ENCODE measurements around the gene FBN1. TPM values are rescaled to one million over a fixed set of nuclear protein-coding genes. Genes with fewer than 3 reads are reported as not detected.

FBN1 gene
- total and polyA plus RNA-seq, 2 experiments from 2014 or later = 1.9 to 3.8 TPM

GRCh38 chr15:48693484-48693883, 48.0 kb upstream of the FBN1 start:
- H2AFZ ChIP-seq = no peak overlapping the region
- DNase-seq (ENCODE audit: low spot score) (no peak), ATAC-seq (no peak)
- no peaks in the 10 kb centered on the region for H3K9me2 ChIP-seq (ENCODE audit: insufficient read depth)
- no peaks in the 10 kb centered on the region for H3K27me3 Mint-ChIP-seq (ENCODE audit: insufficient read depth, low read depth, poor library complexity)
- no peaks in the 10 kb centered on the region for H3K79me2 ChIP-seq (replicated peaks; ENCODE audit: insufficient read depth)
- no peak overlapping the region for H3K27ac ChIP-seq (ENCODE audit: low read depth)
- H3K4me3 Mint-ChIP-seq = no peak overlapping the region
- H3K4me1 Mint-ChIP-seq = no peaks in the 10 kb centered on the region
- TF ChIP-seq ZNF114 (CRISPR knock-in tag; IDR thresholded peaks at IDR 0.05) = no peak
- H3K27ac Mint-ChIP-seq = no peak overlapping the region
- no peaks in the 10 kb centered on the region for H4K20me1 ChIP-seq (replicated peaks; ENCODE audit: insufficient read depth)
- H3K36me3 Mint-ChIP-seq (ENCODE audit: low read depth) = no peaks in the 10 kb centered on the region
- H3K4me2 ChIP-seq = no peak overlapping the region
- no peaks in the 10 kb centered on the region for H3K36me3 ChIP-seq (ENCODE audit: insufficient read depth)
- H3K27me3 ChIP-seq (ENCODE audit: insufficient read depth) = no peaks in the 10 kb centered on the region
- H3K4me1 ChIP-seq (ENCODE audit: insufficient read depth) = no peaks in the 10 kb centered on the region
- no peak overlapping the region for H3K4me3 ChIP-seq
- H3F3A ChIP-seq (replicated peaks; ENCODE audit: low read depth) = no peaks in the 10 kb centered on the region
- no peaks in the 10 kb centered on the region for H3K9me3 Mint-ChIP-seq

GRCh38 chr15:48688493-48688892, 43.0 kb upstream of the FBN1 start:
- no peaks in the 10 kb centered on the region for H4K20me1 ChIP-seq (replicated peaks; ENCODE audit: insufficient read depth)
- H3K4me1 ChIP-seq (ENCODE audit: insufficient read depth) = no peaks in the 10 kb centered on the region
- no peak for TF ChIP-seq EZH2 (IDR thresholded peaks at IDR 0.05; ENCODE audit: low read depth, unreplicated experiment)
- TF ChIP-seq POLR2AphosphoS5 (IDR thresholded peaks at IDR 0.05; ENCODE audit: low read depth) = no peak
- no peak for TF ChIP-seq EZH2phosphoT487 (IDR thresholded peaks at IDR 0.05; ENCODE audit: unreplicated experiment)
- TF ChIP-seq CTCF (conservative IDR thresholded peaks at IDR 0.05; ENCODE audit: low read depth in 2 of 2) = no peak
- TF ChIP-seq ZNF462 (CRISPR knock-in tag; IDR thresholded peaks at IDR 0.05) = no peak
- TF ChIP-seq ETS1 (IDR thresholded peaks at IDR 0.05) = no peak
- no peak for TF ChIP-seq STAT1 (IDR thresholded peaks at IDR 0.05; ENCODE audit: unreplicated experiment)
- no peak for TF ChIP-seq JUNB (IDR thresholded peaks at IDR 0.05; ENCODE audit: unreplicated experiment)
- no peak for TF ChIP-seq ZNF114 (CRISPR knock-in tag; IDR thresholded peaks at IDR 0.05)
- TF ChIP-seq CREB1 (CRISPR knock-in tag; IDR thresholded peaks at IDR 0.05; ENCODE audit: low read depth) = no peak
- H3F3A ChIP-seq (replicated peaks; ENCODE audit: low read depth) = no peaks in the 10 kb centered on the region
- H3K27me3 Mint-ChIP-seq (ENCODE audit: insufficient read depth, low read depth, poor library complexity) = no peaks in the 10 kb centered on the region
- no peak overlapping the region for H3K27ac Mint-ChIP-seq
- H3K4me2 ChIP-seq = no peak overlapping the region
- no peaks in the 10 kb centered on the region; the same call in 2 of the 3 replicates for H3K9me3 Mint-ChIP-seq
- no peak overlapping the region for H3K4me3 ChIP-seq
- H2AFZ ChIP-seq = no peak overlapping the region
- no peaks in the 10 kb centered on the region for H3K79me2 ChIP-seq (replicated peaks; ENCODE audit: insufficient read depth)
- no peak overlapping the region for H3K4me3 Mint-ChIP-seq
- H3K36me3 ChIP-seq (ENCODE audit: insufficient read depth) = no peaks in the 10 kb centered on the region
- ATAC-seq (no peak), DNase-seq (ENCODE audit: low spot score) (no peak)
- H3K9me2 ChIP-seq (ENCODE audit: insufficient read depth) = no peaks in the 10 kb centered on the region
- H3K36me3 Mint-ChIP-seq (ENCODE audit: low read depth) = no peaks in the 10 kb centered on the region
- no peaks in the 10 kb centered on the region for H3K27me3 ChIP-seq (ENCODE audit: insufficient read depth)
- no peak overlapping the region for H3K27ac ChIP-seq (ENCODE audit: low read depth)
- H3K4me1 Mint-ChIP-seq = no peaks in the 10 kb centered on the region
